ENCODE measurements around the gene ZDHHC1. TPM values are rescaled to one million over a fixed set of nuclear protein-coding genes. Genes with fewer than 3 reads are reported as not detected.
"Not testable (repeated sequence)": the region's sequence is repeated elsewhere in the genome, so short reads cannot be mapped to it uniquely, and the experiment has no call there.

The ZDHHC1 gene
- total RNA-seq, 1 donor from 2014 or later = 23.7 TPM

DNA sequence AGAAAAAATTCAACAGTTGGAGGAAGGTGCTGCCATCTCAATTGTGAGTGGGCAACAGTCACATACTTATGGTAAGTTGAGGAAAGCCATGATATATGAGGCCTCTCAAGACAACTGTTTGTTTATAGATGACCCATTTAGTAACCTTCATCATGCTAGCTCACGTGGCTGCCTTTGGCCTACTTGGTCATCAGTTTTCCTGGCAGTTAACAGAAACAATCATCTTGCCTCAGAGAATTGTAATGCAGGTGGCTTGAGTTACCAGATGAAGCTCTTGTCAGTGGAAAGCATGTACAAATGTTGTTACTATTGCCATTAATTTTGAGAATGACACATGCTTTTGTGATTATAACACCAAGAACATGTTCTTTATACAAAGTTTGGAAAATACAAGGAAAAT is 37.6 kb downstream of the ZDHHC1 start:
- DNase-seq (ENCODE audit: extremely low read depth, low read depth, low spot score) = no peak

DNA sequence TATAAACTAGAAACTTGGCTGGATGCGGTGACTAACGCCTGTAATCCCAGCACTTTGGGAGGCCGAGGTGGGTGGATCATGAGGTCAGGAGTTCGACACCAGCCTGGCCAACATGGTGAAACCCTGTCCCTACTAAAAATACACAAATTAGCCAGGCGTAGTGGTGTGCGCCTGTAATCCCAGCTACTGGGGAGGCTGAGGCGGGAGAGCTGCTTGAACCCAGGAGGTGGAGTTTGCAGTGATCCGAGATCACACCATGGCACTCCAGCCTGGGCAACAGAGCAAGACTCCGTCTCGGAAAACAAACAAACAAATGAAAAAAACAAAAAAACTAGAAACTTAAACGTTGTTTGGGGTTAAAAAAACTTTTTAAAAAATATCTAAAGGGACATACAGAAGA is 40.3 kb downstream of the ZDHHC1 start:
- not testable (repeated sequence) for DNase-seq (ENCODE audit: extremely low read depth, low read depth, low spot score)

DNA sequence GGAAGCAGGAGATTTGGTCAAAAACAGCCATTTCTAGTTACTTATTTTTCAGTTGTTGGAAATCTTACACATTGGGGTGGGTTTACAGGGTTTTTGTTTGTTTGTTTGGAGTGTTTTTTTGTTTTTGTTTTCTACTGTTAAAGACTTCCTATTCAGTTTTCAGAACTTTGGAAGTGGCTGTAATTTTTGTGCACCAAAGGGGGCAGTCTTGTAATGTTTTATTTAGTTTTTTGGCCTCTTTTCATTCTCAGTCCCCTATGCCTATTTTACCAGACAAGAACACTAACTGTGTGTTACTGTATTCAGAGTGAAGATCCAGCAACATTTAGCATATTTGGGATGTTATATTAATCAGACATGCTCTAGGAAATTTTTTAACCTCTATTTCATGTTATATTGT is 43.6 kb downstream of the ZDHHC1 start:
- DNase-seq (ENCODE audit: extremely low read depth, low read depth, low spot score) = no peak

DNA sequence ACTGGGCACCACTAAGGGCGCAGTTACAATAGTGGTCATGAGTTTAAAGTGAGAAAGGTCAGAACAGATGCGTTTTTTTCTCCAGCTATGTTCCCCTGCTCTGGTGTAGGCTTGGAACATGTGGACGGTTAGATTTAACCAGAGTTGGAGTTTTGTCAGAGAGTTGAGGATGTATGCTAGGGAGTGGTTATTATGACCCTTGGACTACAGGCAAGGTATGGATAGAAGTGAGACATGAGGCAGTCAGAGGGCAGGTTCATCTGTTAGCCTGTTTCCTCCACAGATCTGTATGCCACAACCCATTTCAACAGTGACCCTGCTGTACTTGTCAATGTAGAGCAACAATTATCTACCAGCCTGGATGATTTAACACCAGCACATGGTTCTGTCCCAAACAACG is 45.6 kb downstream of the ZDHHC1 start:
- no peak for DNase-seq (ENCODE audit: extremely low read depth, low read depth, low spot score)

DNA sequence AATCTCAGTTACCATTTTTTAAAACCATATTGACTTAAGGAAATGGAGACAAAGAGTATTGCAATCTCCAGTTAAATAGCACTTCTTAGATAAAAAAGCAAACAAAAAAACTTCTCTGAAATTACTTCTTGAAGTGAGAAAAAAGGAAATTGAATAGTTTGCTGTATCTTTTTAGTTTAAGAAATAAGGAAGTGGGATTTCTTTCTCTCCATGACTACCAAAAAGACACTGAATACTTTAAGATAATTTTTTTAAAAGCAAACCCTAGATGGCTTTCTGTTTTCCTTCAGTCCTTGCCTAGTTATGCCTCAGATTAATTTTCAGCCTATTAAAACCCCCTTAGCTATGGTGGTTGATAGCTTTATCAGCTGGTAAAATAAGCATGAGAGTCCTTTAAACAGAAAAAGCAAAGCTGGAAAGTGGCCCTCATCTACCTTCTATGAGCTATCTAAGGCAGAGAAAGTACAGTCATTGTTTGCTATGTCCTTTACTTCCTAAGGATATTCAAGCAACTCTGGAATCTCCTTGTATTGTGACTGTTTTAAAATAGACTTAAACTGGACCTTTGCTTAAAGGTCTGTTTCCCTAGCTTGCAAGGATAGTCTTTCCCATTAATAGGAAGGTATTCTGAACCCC is 51.6 kb downstream of the ZDHHC1 start:
- no peak for DNase-seq (ENCODE audit: extremely low read depth, low read depth, low spot score)

DNA sequence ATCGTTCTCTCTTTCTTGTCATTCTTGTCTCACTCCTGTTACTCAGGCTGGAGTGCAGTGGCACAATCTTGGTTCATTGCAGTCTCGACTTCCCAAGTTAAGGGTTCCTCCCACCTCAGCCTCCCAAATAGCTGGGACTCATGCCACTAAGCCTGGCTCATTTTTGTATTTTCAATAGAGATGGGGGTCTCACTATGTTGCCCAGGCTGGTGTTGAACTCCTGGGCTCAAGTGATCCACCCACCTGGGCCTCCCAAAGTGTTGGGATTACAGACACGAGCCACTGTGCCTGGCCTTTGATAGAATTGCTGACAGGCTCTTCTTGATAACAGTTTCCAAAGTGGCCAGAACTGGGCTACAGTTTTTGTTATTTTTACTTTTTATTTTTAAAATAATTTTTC is 55.2 kb downstream of the ZDHHC1 start:
- no peak for DNase-seq (ENCODE audit: extremely low read depth, low read depth, low spot score)

DNA sequence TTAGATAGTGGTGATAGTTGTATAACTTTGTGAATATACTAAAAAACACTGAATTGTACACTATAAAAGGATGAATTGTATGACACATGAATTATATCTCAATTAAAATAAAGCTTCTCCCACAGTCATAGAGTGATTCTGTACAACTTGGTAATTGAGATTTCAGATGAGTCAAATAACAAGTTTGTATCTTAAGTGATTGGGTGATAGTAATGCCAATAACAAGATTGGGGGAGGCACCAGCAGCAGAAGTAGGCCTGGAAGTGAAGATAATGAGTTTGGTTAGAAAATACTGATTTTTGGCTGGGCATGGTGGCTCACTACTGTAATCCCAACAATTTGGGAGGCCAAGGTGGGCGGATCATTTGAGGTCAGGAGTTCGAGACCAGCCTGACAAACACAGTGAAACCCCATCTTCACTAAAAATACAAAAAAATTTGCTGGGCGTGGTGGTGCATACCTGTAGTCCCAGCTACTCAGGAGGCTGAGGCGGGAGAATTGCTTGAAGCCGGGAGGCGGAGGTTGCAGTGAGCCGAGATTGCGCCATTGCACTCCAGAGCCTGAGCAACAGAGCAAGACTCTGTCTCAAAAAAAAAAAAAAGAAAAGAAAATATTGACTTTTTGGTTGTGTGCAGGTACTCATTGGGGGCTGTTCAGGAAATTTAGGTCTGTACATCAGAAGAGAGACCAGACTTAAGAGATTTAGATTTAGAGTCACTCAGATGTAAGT is 56.6 kb downstream of the ZDHHC1 start:
- not testable (repeated sequence) for DNase-seq (ENCODE audit: extremely low read depth, low read depth, low spot score)

DNA sequence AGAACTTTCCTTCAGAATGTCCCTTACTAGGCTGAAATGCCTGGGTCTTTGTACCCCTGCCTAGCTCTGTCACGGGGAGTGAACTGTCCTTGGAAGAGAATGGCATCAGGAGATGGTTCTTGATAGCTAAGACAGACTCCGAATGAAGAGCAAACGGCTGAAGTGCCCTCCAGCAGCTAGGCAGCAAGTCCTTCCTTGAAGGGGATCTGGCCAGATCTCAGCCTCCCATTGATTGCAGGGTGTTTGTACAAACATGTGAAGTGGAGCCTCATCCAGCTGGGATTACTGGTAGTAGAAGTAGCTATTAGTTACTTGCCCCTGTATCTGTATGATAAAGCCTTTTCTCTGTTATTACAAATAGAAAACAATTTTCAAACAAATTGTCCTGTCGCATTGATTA is 58.7 kb downstream of the ZDHHC1 start:
- DNase-seq (ENCODE audit: extremely low read depth, low read depth, low spot score) = no peak

DNA sequence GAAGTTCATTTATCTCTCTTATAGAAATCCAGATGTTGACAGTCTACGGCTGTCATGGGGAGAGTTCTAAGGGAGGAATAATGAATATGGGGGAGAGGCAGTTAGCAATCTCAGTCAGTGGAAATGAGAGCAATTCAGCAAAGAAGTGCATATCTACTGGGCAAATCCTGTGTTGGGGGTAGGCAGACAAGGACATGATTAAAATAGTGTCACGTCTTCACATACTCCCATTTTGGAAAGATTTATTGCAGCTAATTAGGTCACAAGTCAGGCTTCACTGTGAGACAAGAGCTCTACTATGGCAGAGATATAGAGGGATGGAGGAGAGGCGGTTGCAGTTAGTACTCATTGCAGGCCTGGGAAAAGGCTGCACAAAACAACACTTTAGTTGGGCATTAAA is 59.9 kb downstream of the ZDHHC1 start:
- DNase-seq (ENCODE audit: extremely low read depth, low read depth, low spot score) = no peak

DNA sequence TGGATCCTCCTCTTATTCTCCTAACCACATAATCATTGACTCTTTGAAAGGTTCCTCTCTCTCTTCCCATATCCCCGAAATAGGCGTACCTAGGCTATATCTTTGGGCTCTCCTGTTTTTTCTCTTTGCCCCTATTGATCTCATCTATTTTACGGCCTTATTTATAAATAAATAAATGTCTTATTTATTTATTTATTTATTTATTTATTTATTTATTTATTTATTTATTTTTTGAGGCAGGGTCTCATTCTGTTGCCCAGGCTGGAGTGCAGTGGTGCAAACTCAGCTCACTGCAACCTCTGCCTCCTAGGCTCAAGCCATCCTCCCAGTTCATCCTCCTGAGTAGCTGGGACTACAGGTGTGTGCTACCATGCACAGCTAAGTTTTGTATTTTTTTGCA is 63.8 kb downstream of the ZDHHC1 start:
- DNase-seq (ENCODE audit: extremely low read depth, low read depth, low spot score) = not testable (repeated sequence)

DNA sequence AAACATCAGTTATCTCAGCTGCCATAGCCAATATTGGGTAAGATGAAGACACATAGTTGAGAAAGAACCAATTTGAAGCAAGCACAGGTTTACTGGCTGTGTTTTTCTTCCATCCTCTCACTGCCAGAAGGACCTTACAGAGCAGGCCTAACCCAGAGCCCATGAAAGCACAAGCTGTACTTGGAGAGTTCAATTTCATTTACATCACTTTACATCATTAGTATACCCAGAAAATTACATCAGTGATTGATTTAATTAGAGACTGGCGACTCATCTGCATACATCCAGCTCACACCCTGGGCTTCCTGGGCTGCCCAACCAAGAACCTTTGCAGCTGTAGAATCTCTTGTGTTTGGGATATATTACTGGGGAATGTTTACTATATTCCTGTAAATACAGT is 66.0 kb downstream of the ZDHHC1 start:
- DNase-seq (ENCODE audit: extremely low read depth, low read depth, low spot score) = no peak

DNA sequence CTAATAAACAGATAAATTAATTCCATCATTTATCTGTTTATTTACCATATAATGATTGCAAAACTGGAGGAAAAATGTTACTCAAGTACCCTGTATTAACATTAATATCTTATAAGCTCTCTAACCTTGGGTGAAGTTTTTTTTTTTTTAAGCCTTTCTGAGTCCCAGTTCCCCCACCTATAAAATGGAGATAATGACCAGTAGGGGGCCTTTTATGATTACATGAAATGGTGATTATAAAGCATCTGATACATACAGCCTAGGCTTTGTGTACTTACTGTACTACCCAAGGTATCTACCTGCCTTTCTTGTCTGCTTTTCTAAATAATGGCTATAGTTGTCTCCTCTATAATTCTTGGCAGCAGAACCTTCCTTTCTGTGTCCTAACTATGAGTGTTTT is 67.1 kb downstream of the ZDHHC1 start:
- no peak for DNase-seq (ENCODE audit: extremely low read depth, low read depth, low spot score)

DNA sequence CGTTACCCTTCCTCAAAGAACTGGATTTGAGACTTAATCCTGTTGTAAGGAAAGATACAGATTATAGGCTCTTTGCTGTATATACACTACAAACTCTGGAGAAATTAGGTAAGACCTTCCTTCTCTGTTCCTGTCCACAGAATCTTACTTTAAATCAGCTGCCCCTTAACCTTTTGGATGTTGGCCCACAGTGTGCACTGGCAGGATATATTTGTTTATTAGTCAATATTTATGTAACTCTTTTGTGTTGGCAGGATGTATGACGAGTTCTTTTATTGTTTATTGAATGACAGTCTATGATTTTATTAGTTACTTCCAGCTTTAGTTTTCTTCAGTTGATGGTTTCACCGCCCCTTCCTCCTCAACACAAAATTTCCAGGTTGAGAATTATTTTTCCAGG is 69.9 kb downstream of the ZDHHC1 start:
- DNase-seq (ENCODE audit: extremely low read depth, low read depth, low spot score) = peak; percentile 52

DNA sequence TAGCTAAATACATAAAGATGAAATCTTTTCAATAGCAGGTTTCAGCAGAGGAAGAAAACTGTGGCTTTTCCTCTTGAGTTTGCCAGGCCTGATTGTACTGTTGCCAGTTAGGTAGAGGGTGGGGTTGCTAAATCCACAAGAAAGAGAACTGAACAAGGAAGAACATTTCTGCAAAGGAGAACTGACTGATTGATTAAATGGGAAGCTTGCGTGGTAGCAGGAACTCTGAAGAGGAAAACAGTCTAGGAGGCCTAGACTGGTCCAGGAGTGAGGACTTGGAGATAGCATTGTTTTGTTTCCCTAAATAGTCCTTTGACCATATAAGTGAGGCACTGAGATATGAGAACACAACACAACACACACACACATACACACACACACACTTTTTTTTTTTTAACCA is 70.9 kb downstream of the ZDHHC1 start:
- no peak for DNase-seq (ENCODE audit: extremely low read depth, low read depth, low spot score)

Other genes starting within 250 kb of the ZDHHC1 start
- 8.4 and 15.3 TPM in 2 replicates for gene NOL3, start 245.9 kb downstream of the ZDHHC1 start, total RNA-seq
- 20.1 and 25.3 TPM in 2 replicates for gene MATCAP1, start 232.5 kb downstream of the ZDHHC1 start, total RNA-seq
- 12.0 and 27.4 TPM in 2 replicates for gene EXOC3L1, start 226.3 kb downstream of the ZDHHC1 start, total RNA-seq
- gene E2F4, start 224.3 kb downstream of the ZDHHC1 start, total RNA-seq = 78.3 and 122 TPM in 2 replicates
- 0.53 and 2.0 TPM in 2 replicates for gene ELMO3, start 217.3 kb downstream of the ZDHHC1 start, total RNA-seq
- gene TMEM208, start 189.3 kb downstream of the ZDHHC1 start, total RNA-seq = 29.0 and 36.8 TPM in 2 replicates
- 47.3 and 47.5 TPM in 2 replicates for gene FHOD1, start 169.0 kb downstream of the ZDHHC1 start, total RNA-seq
- gene SLC9A5, start 167.5 kb downstream of the ZDHHC1 start, total RNA-seq = 0.82 and 2.3 TPM in 2 replicates
- 15.4 and 22.4 TPM in 2 replicates for gene PLEKHG4, start 136.9 kb downstream of the ZDHHC1 start, total RNA-seq
- 0.23 TPM in 1 of 2 replicates, not detected in the other for gene KCTD19, start 89.7 kb downstream of the ZDHHC1 start, total RNA-seq
- 1.2 and 1.4 TPM in 2 replicates for gene LRRC36, start 89.7 kb downstream of the ZDHHC1 start, total RNA-seq
- 3.2 TPM in 1 of 2 replicates, not detected in the other for gene TPPP3, start 23.0 kb downstream of the ZDHHC1 start, total RNA-seq
- not detected in 2 replicates for gene HSD11B2, start 14.6 kb upstream of the ZDHHC1 start, total RNA-seq
- 158 and 218 TPM in 2 replicates for gene ATP6V0D1, start 64.7 kb upstream of the ZDHHC1 start, total RNA-seq
- gene AGRP, start 67.1 kb upstream of the ZDHHC1 start, total RNA-seq = not detected in 2 replicates
- gene RIPOR1, start 112.4 kb upstream of the ZDHHC1 start, total RNA-seq = 132 and 181 TPM in 2 replicates
- 27.7 and 34.2 TPM in 2 replicates for gene CTCF, start 146.0 kb upstream of the ZDHHC1 start, total RNA-seq
- gene CARMIL2, start 228.7 kb upstream of the ZDHHC1 start, total RNA-seq = 0.63 and 3.3 TPM in 2 replicates
- 23.3 and 24.1 TPM in 2 replicates for gene ACD, start 243.8 kb upstream of the ZDHHC1 start, total RNA-seq
- 0.82 and 1.9 TPM in 2 replicates for gene PARD6A, start 244.5 kb upstream of the ZDHHC1 start, total RNA-seq